ENCODE data around the gene CHD6.

CHD6 gene

GRCh38 chr20:41390889-41391288 lies 227.3 kb downstream of the CHD6 start:
- DNase-seq: no peak

- DNase-seq: no peak
Measured at GRCh38 chr20:41387444-41387851, 230.7 kb downstream of the CHD6 start.

- no peak for DNase-seq
Measured at GRCh38 chr20:41386502-41387427, 231.4 kb downstream of the CHD6 start.

- no peak for DNase-seq
Measured at GRCh38 chr20:41382791-41383305, 235.3 kb downstream of the CHD6 start.

- no peak for DNase-seq
Measured at GRCh38 chr20:41380551-41381193, 237.5 kb downstream of the CHD6 start.

GRCh38 chr20:41379551-41379950 lies 238.6 kb downstream of the CHD6 start:
- no peak for DNase-seq

- no peak for DNase-seq
Measured at GRCh38 chr20:41377275-41377674, 240.9 kb downstream of the CHD6 start.

GRCh38 chr20:41376349-41376748 lies 241.8 kb downstream of the CHD6 start:
- no peak for DNase-seq

- no peak for DNase-seq
Measured at GRCh38 chr20:41375846-41376245, 242.3 kb downstream of the CHD6 start.

GRCh38 chr20:41373931-41374920 lies 244.0 kb downstream of the CHD6 start:
- DNase-seq: no peak

- no peak for DNase-seq
Measured at GRCh38 chr20:41373251-41373783, 244.9 kb downstream of the CHD6 start.

- no peak for DNase-seq
Measured at GRCh38 chr20:41371371-41371770, 246.8 kb downstream of the CHD6 start.

GRCh38 chr20:41370176-41370575 lies 248.0 kb downstream of the CHD6 start:
- DNase-seq: no peak

GRCh38 chr20:41369673-41370072 lies 248.5 kb downstream of the CHD6 start:
- no peak for DNase-seq

GRCh38 chr20:41367956-41368355 lies 250.2 kb downstream of the CHD6 start:
- DNase-seq: no peak

GRCh38 chr20:41367393-41367695 lies 250.8 kb downstream of the CHD6 start:
- no peak for DNase-seq

- no peak for DNase-seq
Measured at GRCh38 chr20:41366546-41367392, 251.4 kb downstream of the CHD6 start, which contains the start of gene EMILIN3. Gene EMILIN3, minus strand, starts transcription at chr20:41366818. Its CDS starts 184 bp downstream, at chr20:41366634.

- no peak for DNase-seq
Measured at GRCh38 chr20:41365777-41366545, 252.2 kb downstream of the CHD6 start.

GRCh38 chr20:41364967-41365765 lies 253.0 kb downstream of the CHD6 start:
- no peak for DNase-seq
